GM21723 (cell line): ENCODE data around the gene KLHDC7B.

Source experiments
- ATAC-seq: cut with Tn5 transposase; IDR thresholded peaks from one replicate; pipeline ENCODE4 v1.9.1; 2021; ENCODE audit warnings: mild to moderate bottlenecking, moderate library complexity; ENCODE audit not compliant: unreplicated experiment

The KLHDC7B gene

DNA sequence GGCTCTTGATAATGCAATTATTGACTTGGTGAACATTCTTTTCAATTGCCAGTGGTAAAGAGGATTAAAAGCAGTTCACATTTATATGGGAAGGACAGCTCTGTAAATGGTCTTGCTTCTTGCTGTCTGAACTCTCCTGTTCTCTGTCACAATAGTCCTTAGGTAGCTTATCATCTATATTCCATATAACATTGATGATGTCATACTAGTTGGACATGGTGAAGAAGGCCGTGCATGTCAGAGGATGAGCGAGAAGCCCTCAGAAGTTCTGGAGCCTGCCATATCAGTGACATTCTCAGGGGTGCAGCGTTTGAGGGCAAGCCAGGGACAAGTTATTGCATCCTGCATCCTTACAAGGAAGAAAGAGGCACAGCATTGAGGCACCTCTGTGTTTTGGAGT lies 39.5 kb downstream of the KLHDC7B start:
- no peak for ATAC-seq

DNA sequence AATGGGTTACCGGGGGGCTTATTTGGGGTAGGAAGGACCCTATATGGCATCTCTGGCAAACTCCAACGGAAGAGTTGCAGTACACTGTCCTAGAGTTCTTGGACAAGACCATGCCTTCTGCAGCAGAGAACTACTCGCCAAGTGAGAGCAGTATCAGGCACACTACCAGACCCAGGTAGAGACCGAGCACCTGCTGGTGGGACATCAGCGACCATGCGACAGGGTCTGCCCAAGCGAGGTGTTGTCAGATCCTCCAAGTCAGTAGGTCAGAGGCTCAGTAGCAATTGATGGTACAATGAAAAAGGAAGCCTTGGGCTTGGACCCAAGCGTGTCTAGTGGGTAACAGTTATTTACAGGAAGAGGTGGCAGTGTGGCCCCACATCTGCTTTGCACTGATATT lies 40.1 kb downstream of the KLHDC7B start:
- ATAC-seq: no peak

DNA sequence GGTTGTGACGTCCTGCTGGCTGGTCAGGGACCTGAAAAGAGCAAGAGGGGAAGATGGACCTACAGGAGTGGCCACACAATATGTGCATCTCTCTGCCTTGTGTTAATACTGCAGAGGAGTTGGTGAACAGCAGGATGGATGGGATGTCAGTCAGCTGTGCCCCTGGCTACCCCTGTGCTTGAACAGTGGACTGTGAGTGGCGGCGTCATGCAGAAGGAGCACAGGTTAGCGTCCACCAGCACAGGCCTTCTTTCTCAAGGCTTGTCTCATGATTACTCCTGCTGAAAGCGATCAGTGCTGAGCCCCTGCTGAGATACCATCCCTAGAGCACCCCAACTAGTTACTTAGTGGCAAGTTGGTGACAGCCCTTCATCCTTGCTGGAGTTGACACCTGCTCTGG lies 40.7 kb downstream of the KLHDC7B start:
- no peak for ATAC-seq

DNA sequence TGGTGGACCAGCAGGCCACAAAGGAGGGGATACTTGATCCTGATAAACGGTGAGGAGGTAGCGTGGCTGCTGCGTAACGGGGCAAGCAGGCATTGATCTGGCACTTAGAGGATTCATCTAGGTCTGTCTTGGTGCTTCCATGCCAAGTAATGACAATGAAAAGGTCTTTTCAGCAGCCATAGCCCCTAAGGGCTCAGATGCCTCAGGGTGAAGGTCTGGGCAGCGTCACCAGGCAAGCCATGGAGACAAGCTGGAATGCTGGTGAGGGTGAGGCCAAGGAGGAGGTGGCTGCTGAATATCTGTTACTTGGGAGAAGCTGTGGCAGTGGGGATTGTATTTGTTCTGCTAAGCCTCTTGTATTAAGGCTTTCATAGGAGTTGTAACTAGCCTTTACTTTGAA lies 41.7 kb downstream of the KLHDC7B start:
- no peak for ATAC-seq

DNA sequence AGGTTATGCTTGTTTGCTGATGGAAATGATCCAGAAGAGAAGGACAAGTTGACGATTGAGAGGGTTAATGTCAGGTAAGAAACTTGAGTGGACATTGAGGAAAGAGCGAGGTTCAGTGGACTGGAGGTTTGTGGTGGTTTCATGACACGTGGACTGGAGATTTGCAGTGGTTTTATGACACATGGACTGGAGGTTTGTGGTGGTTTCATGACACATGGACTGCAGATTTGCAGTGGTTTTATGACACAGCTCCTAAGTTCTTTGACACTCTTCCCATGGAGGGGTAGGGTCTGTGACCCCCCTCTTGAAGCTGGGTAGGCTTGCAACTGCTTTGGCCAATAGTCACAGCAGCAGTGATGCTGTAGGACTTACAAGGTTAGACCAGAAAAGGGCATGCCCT lies 49.5 kb downstream of the KLHDC7B start:
- ATAC-seq: no peak

DNA sequence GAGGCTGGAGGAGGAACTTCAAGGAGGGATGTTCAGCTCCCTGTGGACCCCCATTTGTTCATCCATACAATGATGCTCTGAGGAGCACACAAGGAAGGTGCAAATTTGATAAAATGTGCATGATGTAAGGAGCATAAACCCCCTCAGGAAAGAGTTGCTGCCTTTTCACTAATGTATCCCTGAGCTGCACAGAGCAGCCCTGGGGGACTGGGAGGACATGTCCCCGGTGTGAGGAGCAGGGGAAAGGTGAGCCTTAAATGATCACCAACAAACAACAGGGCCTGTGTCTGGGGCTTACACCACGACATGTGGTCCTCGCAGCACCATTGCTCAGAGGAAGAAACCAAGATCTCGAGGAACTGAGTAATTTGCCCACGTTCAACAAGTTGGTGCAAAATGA lies 51.4 kb downstream of the KLHDC7B start:
- no peak for ATAC-seq

DNA sequence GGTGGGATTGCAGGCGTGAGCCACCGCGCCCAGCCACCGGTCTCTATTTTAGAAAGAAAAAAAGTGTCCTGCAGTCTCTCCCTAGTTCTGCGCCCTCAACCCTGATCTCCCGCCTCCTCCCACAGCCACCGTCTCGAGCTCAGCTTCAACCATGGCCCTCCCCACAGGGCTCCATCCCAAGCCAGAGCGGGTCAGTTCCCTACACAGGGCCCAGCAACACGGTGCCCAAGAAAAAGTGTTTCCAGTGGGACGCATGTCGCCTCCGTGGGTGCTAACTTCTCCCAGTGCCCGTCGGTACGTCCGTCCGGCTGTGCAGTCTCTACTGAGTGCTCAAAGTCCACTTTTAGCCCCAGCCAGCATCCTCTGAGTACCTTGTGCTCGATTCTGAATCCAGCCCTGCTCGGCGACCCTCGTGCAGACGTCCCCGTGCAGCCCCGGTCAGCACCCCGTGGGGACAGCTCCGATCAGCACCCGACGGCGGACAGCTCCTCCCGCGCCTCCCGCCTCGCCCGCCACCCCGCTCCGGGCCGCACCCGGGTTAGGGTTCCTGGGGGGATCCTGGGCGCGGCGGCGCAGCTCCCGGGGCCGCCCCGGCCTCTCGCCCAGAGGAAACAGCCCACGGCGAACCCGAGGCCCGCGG lies 54.2 kb downstream of the KLHDC7B start:
- ATAC-seq: no peak

DNA sequence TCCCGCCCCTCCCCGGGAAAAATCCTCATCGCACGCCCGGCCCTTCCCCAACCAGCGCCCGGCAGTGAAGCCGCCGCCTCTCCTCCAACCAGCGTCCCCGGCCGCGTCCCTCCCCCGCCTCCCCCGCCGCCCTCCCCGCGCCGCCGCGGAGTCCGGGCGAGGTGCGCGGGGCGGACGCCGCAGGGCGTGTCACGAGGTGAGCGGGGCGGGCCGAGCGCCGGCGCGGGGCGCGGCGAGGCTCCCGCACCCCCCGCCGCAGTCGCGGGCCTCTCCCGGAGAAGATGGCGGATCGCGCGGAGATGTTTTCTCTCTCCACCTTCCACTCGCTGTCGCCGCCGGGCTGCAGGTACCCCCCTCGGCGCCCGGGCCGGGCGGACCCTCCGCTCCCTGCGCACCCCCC lies 54.8 kb downstream of the KLHDC7B start, which contains the start of gene MAPK8IP2:
Gene MAPK8IP2 (plus strand): TSS at position 256 of the 400 bp plus-strand sequence. CDS start 26 bp downstream, at position 282.
- no peak for ATAC-seq
